Measurements from ENCODE around the gene GFOD1. TPM values are rescaled to one million over a fixed set of nuclear protein-coding genes. Genes with fewer than 3 reads are reported as not detected.

GFOD1 gene
- total RNA-seq, 1 experiment from 2014 or later: 0.68 TPM

GRCh38 chr6:13457577-13457976 is 29.8 kb downstream of the GFOD1 start:
- no peak for DNase-seq
- no peaks in the 10 kb centered on the region for H3K27me3 ChIP-seq (ENCODE audit: insufficient read depth, low read depth)
- H3K4me3 ChIP-seq: no peak overlapping the region
- no peaks in the 10 kb centered on the region for H3K9me2 ChIP-seq (ENCODE audit: insufficient read depth)
- no TSS peak for BruUV-seq (replicated peaks)
- no peaks in the 10 kb centered on the region for H4K20me1 ChIP-seq (ENCODE audit: insufficient read depth)
- H3K9me3 ChIP-seq (ENCODE audit: insufficient read depth, low read depth): no peaks in the 10 kb centered on the region
- peaks cover 33% of the 10 kb centered on the region for H3K4me1 ChIP-seq (replicated peaks; ENCODE audit: insufficient read depth)
- no peak overlapping the region for H2AFZ ChIP-seq
- TF ChIP-seq EZH2 (IDR thresholded peaks at IDR 0.05; ENCODE audit: low read depth) (no peak), CTCF (conservative IDR thresholded peaks at IDR 0.05) (no peak)
- POLR2A ChIA-PET (ENCODE audit: unreplicated experiment): no interaction called here
- intact Hi-C loops (cut with micrococcal nuclease; ENCODE audit: unreplicated experiment): no loop called here
- no peak overlapping the region for H3K4me2 ChIP-seq
- CTCF ChIA-PET: no interaction called here
- no peaks in the 10 kb centered on the region for H3K79me2 ChIP-seq (ENCODE audit: low read depth)
- no peak overlapping the region for H3K27ac ChIP-seq
- peaks cover 13% of the 10 kb centered on the region; the same call in 1 of the 2 replicates for H3F3A ChIP-seq (ENCODE audit: insufficient read depth, low read depth)
- H3K36me3 ChIP-seq (ENCODE audit: low read depth): no peaks in the 10 kb centered on the region

GRCh38 chr6:13455552-13455966 is 31.8 kb downstream of the GFOD1 start:
- CTCF ChIA-PET: no interaction called here

GRCh38 chr6:13454286-13455221 is 32.8 kb downstream of the GFOD1 start:
- Histone ChIP-seq H3F3A (ENCODE audit: insufficient read depth, low read depth) (peaks cover 13% of the 10 kb centered on the region; the same call in 1 of the 2 replicates), H3K27me3 (ENCODE audit: insufficient read depth, low read depth) (no peaks in the 10 kb centered on the region), H3K4me3 (no peak overlapping the region), H3K9me3 (ENCODE audit: insufficient read depth, low read depth) (no peaks in the 10 kb centered on the region), H3K27ac (peak overlapping the region; percentile 76), H3K4me1 (replicated peaks; ENCODE audit: insufficient read depth) (peaks cover 22% of the 10 kb centered on the region), H3K4me2 (peak overlapping the region; percentile 58), H3K79me2 (ENCODE audit: low read depth) (no peaks in the 10 kb centered on the region), H2AFZ (no peak overlapping the region), H3K9me2 (ENCODE audit: insufficient read depth) (no peaks in the 10 kb centered on the region), H4K20me1 (ENCODE audit: insufficient read depth) (no peaks in the 10 kb centered on the region), H3K36me3 (ENCODE audit: low read depth) (no peaks in the 10 kb centered on the region)
- TF ChIP-seq EZH2 (IDR thresholded peaks at IDR 0.05; ENCODE audit: low read depth): no peak
- no peak for TF ChIP-seq CTCF (conservative IDR thresholded peaks at IDR 0.05)
- intact Hi-C loops (cut with micrococcal nuclease; ENCODE audit: unreplicated experiment): no loop called here
- ChIA-PET CTCF (interaction anchor here (0.5 kb wide), 1 partner anchor 85 kb away, joined by 3 read pairs; no protein-coding TSS in a partner anchor), POLR2A (ENCODE audit: unreplicated experiment) (no interaction called here)
- BruUV-seq (replicated peaks): TSS peak; percentile 98
- DNase-seq: no peak

More at GRCh38 chr6:13455552-13455966, 31.8 kb downstream of the GFOD1 start:
- Histone ChIP-seq H3K79me2 (ENCODE audit: low read depth) (no peaks in the 10 kb centered on the region), H3K27me3 (ENCODE audit: insufficient read depth, low read depth) (no peaks in the 10 kb centered on the region), H3K9me3 (ENCODE audit: insufficient read depth, low read depth) (no peaks in the 10 kb centered on the region), H3K4me2 (no peak overlapping the region), H3K4me1 (replicated peaks; ENCODE audit: insufficient read depth) (peaks cover 22% of the 10 kb centered on the region), H4K20me1 (ENCODE audit: insufficient read depth) (no peaks in the 10 kb centered on the region), H3F3A (ENCODE audit: insufficient read depth, low read depth) (peaks cover 13% of the 10 kb centered on the region; the same call in 1 of the 2 replicates), H2AFZ (no peak overlapping the region), H3K4me3 (no peak overlapping the region), H3K9me2 (ENCODE audit: insufficient read depth) (no peaks in the 10 kb centered on the region), H3K27ac (no peak overlapping the region), H3K36me3 (ENCODE audit: low read depth) (no peaks in the 10 kb centered on the region)
- BruUV-seq (replicated peaks): no TSS peak
- no peak for DNase-seq
- no peak for TF ChIP-seq EZH2 (IDR thresholded peaks at IDR 0.05; ENCODE audit: low read depth)
- no peak for TF ChIP-seq CTCF (conservative IDR thresholded peaks at IDR 0.05)
- intact Hi-C loops (cut with micrococcal nuclease; ENCODE audit: unreplicated experiment): no loop called here
- POLR2A ChIA-PET (ENCODE audit: unreplicated experiment): no interaction called here
